ENCODE results near the gene IGFN1. TPM values are rescaled to one million over a fixed set of nuclear protein-coding genes. Genes with fewer than 3 reads are reported as not detected.

Gene IGFN1
- total and polyA plus RNA-seq, 2 donors (not counting 3 experiments of a cell fraction or from before 2014, with no cell fraction given): not detected

GRCh38 chr1:201258763-201259230 lies 68.2 kb downstream of the IGFN1 start:
- Histone ChIP-seq H3K36me3 (ENCODE audit: control insufficient read depth in 2 of 2, extremely low read depth in 1 of 2, insufficient read depth in 2 of 2, low read length in 2 of 2) (no peaks in the 10 kb centered on the region), H3K4me3 (replicated peaks in 1 of 3; ENCODE audit: insufficient read depth in 1 of 3, low read depth in 1 of 3, low read length in 3 of 3) (no peak overlapping the region), H3K79me2 (ENCODE audit: control insufficient read depth, insufficient read depth, low read length) (no peaks in the 10 kb centered on the region), H3K9me3 (replicated peaks; ENCODE audit: control insufficient read depth, insufficient read depth, low read length) (no peaks in the 10 kb centered on the region), H4K20me1 (replicated peaks; ENCODE audit: control insufficient read depth, extremely low read depth, insufficient read depth, low read length) (no peaks in the 10 kb centered on the region), H3K27me3 (ENCODE audit: control insufficient read depth in 2 of 2, insufficient read depth in 2 of 2, low read length in 2 of 2) (peaks cover 14 to 16% of the 10 kb centered on the region in 2 experiments), H3K4me1 (ENCODE audit: control insufficient read depth, extremely low read depth, insufficient read depth, low read length) (no peaks in the 10 kb centered on the region), H2AFZ (ENCODE audit: low read depth, low read length) (no peak overlapping the region), H3K9ac (replicated peaks; ENCODE audit: extremely low read depth, insufficient read depth, low read length) (no peak overlapping the region), H3K27ac (ENCODE audit: insufficient read depth, low read depth, low read length) (no peak overlapping the region), H3K9me1 (replicated peaks; ENCODE audit: control insufficient read depth, extremely low read depth, insufficient read depth, low read length) (no peaks in the 10 kb centered on the region), H3K4me2 (ENCODE audit: insufficient read depth, low read length) (no peak overlapping the region)
- CTCF ChIA-PET: interaction anchor here (0.7 to 2.3 kb wide), 3 partner anchors 88 to 139 kb away, joined by 3 to 18 read pairs (median 3); no protein-coding TSS in a partner anchor
- no peak for DNase-seq (ENCODE audit: low read depth, low spot score)
- dilution Hi-C loops (cut with MboI; ENCODE audit: extremely low pct_ligation_motif_present, low sequenced_read_pairs): no loop called here
- TF ChIP-seq POLR2A (IDR thresholded peaks at IDR 0.05; ENCODE audit: low read depth, low read length) (no peak), GATA2 (IDR thresholded peaks at IDR 0.05; ENCODE audit: insufficient read depth, insufficient read length, low read depth, low read length) (no peak), FOS (IDR thresholded peaks at IDR 0.05; ENCODE audit: borderline replicate concordance, insufficient read depth, low read length) (no peak), MYC (IDR thresholded peaks at IDR 0.05; ENCODE audit: low read depth, low read length) (no peak), POLR2AphosphoS5 (IDR thresholded peaks at IDR 0.05; ENCODE audit: insufficient read depth, low read depth, low read length) (no peak), JUN (IDR thresholded peaks at IDR 0.05; ENCODE audit: borderline replicate concordance, insufficient read depth, insufficient read length, low read depth) (no peak), EZH2 (IDR thresholded peaks at IDR 0.05; ENCODE audit: borderline replicate concordance, low read depth, low read length, severe bottlenecking) (no peak)
- TF ChIP-seq, protein P1, sequence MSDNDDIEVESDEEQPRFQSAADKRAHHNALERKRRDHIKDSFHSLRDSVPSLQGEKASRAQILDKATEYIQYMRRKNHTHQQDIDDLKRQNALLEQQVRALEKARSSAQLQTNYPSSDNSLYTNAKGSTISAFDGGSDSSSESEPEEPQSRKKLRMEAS (IDR thresholded peaks at IDR 0.05; ENCODE audit: insufficient read depth, insufficient read length): no peak
- TF ChIP-seq, protein P2, sequence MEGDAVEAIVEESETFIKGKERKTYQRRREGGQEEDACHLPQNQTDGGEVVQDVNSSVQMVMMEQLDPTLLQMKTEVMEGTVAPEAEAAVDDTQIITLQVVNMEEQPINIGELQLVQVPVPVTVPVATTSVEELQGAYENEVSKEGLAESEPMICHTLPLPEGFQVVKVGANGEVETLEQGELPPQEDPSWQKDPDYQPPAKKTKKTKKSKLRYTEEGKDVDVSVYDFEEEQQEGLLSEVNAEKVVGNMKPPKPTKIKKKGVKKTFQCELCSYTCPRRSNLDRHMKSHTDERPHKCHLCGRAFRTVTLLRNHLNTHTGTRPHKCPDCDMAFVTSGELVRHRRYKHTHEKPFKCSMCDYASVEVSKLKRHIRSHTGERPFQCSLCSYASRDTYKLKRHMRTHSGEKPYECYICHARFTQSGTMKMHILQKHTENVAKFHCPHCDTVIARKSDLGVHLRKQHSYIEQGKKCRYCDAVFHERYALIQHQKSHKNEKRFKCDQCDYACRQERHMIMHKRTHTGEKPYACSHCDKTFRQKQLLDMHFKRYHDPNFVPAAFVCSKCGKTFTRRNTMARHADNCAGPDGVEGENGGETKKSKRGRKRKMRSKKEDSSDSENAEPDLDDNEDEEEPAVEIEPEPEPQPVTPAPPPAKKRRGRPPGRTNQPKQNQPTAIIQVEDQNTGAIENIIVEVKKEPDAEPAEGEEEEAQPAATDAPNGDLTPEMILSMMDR (IDR thresholded peaks at IDR 0.05; ENCODE audit: extremely low read depth in 1 of 2, insufficient read depth in 1 of 2, low read depth in 1 of 2, low read length in 2 of 2): no peak
- no peak for FAIRE-seq
- BruUV-seq (replicated peaks): no TSS peak
- intact Hi-C loops (cut with micrococcal nuclease): no loop called here
- POLR2A ChIA-PET: no interaction called here

Data from endothelial cell of umbilical vein (primary cell).